CD4-positive, alpha-beta T cell treated with Interleukin-6 at 100 ng/mL for 8 hours (primary cell): ENCODE results near the gene KLRF1.
A peak's percentile ranks its signal among the peaks of the same experiment; 100 is the strongest.
"Not testable (repeated sequence)": the region's sequence is repeated elsewhere in the genome, so short reads cannot be mapped to it uniquely, and the experiment has no call there.

Source experiments
- DNase-seq: peaks from one replicate; pipeline ENCODE4 v3.0.0-alpha.2; 2020; ENCODE audit warnings: mixed read lengths, low spot score

KLRF1 gene

GRCh38 chr12:9870286-9870866 is 43.1 kb downstream of the KLRF1 start:
- peak; percentile 20 for DNase-seq

- no peak for DNase-seq
These were observed 44.9 kb downstream of the KLRF1 start for GRCh38 chr12:9872162-9872561.

GRCh38 chr12:9872742-9873141 is 45.5 kb downstream of the KLRF1 start:
- no peak for DNase-seq

- DNase-seq = not testable (repeated sequence)
These were observed 48.8 kb downstream of the KLRF1 start for GRCh38 chr12:9876120-9876519.

GRCh38 chr12:9880532-9881078 is 53.3 kb downstream of the KLRF1 start:
- DNase-seq = no peak

- no peak for DNase-seq
These were observed 54.0 kb downstream of the KLRF1 start, which contains the start of gene KLRF2 for GRCh38 chr12:9881246-9881645. Gene KLRF2, plus strand, starts transcription at chr12:9881489. Its CDS starts 107 bp downstream, at chr12:9881596.

- no peak for DNase-seq
These were observed 54.7 kb downstream of the KLRF1 start for GRCh38 chr12:9881988-9882387.

- DNase-seq = no peak
These were observed 55.9 kb downstream of the KLRF1 start for GRCh38 chr12:9883175-9883574.

GRCh38 chr12:9888665-9889273 is 61.5 kb downstream of the KLRF1 start:
- DNase-seq = no peak
